ENCODE results near the gene GJB4.
A peak's percentile ranks its signal among the peaks of the same experiment; 100 is the strongest.
"Not testable (repeated sequence)": the region's sequence is repeated elsewhere in the genome, so short reads cannot be mapped to it uniquely, and the experiment has no call there.

GJB4 gene

DNA sequence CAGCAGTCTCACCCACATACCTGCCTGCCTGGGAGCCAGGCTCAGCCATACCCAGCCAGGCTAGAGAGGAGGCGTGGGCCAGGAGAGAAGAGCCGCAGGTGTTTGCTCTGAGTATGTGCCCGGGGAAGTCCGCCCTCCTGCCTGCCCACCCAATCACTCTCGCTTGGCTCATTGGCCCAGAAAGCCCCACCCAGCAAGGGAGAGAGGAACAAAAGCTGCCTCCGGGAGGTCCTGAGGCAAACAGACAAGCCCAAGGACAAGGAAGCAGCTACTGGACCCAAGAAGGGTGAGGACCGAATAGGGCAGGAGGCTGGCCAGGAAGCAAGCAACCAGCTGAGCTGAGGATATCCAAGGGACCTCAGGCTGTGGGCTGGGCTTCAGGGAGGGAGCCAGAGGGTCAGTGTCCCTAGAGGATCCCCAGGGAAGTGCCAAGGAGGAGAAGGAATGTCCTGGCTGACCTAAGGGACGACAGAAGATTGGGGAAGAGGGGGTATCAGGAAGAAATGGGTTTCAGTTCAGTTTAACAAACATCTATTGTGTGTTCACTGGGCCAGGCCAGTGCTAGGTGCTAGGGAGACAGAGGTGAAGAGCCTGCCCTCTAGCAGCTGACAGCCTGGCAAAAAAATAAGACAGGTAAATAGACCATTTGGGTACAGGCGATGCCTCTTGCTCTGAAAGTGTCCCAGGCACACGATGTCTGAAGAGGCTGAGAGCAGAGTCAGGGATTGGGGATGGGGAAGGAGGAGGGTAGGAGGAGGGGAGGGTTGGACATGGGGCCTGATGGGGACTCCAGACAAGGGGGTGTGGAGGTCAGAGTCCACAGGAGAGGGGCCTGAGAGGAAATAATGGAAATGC, at the start of gene GJB4:
Gene GJB4 (plus strand): TSS at position 238 of the 855 bp plus-strand sequence. CDS start 1,515 bp downstream, outside the sequence.
- DNase-seq = no peak

- no peak for DNase-seq
Measured at GRCh38 chr1:34710812-34711211, 48.7 kb upstream of the GJB4 start.

GRCh38 chr1:34711485-34711884, 48.1 kb upstream of the GJB4 start:
- DNase-seq = no peak

- DNase-seq = no peak
Measured at GRCh38 chr1:34712007-34712688, 47.4 kb upstream of the GJB4 start.

- DNase-seq = no peak
Measured at GRCh38 chr1:34713443-34713842, 46.1 kb upstream of the GJB4 start.

DNA sequence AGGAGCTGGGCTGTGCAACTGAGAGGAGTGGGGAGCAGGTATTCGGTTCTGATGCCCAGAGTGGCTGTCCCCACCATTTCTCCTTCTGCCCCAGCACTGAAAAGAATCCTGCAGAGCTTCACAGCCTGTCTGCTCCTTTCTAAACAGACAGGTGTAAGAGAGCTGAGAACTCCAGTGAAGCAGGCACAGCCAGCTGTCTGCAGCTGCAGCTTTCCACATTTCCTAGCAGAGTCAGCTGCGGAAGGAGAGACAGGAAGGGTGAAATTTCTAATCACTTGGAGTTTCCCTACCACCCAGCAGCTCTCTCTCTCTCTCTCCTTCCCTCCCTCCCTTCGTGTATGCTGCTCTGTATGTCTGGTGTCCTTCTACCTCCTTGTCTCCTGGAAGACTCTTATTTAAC, 45.2 kb upstream of the GJB4 start:
- no peak for DNase-seq

DNA sequence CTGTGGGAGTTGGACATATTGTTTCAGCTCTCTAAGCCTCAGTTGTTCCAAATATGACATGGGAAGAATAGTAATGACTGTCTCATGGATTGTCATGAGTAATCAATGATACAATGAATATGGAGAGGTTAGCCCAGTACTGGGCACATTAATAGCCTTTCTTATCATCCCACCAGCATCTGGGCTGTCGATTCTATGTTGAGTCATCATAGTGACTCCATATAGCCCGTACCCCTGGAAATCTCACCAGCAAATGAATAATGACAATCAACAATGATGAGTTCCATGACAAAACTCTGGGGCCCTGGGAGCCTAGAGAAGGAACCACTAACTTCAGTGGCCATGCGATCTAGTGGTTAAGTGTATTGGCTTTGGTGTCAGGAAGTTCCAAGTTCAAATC, 44.4 kb upstream of the GJB4 start:
- no peak for DNase-seq

DNA sequence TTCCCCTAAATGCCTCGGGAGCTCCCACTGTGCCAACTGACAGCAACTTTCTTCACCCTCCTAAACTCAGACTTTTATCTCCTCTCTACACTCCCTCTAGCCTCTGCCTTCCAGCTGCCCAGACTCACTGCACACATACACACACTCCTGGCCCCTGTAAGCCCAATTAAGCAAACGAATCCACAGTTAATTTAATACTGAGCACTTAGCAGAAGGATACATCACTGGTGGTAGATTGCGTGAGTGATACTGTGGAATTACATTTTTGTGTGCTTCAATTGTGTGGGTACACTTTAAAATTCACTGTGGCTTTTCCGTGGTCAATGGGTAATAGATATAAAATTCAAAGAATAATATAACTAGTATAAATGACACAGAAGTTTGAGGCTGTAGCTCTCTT, 38.3 kb upstream of the GJB4 start:
- no peak for DNase-seq

- no peak for DNase-seq
Measured at GRCh38 chr1:34721646-34722355, 37.7 kb upstream of the GJB4 start.

DNA sequence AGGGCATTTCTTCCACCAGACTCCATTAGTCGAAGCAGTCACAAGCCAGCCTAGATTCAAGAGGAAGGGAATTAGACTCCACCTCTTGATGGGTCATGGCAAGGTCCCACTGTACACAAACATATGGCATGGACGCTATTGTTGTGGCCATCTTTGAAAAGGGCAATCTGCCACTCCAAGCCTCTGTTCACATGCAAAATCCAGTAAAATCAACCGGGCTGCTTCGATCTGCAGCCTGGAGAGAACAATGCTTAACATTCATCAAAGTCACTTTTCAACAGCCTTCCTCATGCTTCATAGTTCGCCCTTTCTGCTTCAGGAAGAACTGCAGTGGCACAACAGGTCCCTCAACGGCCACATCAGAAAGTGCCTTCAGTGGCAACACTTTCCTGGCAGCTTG, 32.7 kb upstream of the GJB4 start:
- DNase-seq = no peak

- no peak for DNase-seq
Measured at GRCh38 chr1:34730485-34730884, 29.1 kb upstream of the GJB4 start.

- DNase-seq = not testable (repeated sequence)
Measured at GRCh38 chr1:34732831-34733230, 26.7 kb upstream of the GJB4 start.

DNA sequence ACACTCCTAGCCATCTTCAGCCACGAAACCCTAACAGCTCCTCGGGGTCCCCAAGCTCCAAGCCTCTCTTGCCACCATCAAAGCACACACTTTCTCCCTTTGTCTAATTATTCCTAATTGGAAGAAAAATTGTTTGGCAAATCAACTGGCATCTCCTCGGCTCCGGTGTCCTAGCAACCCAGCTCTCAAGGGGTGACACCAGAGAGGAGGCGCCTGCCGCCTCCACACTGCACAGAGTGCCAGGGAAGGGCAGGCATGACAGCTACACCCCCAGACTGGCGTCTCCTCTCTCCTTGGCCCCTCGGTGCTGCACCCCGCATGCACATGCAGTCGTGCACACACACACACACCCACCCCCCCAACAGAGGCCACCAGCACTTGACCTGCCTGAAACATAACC, 22.8 kb upstream of the GJB4 start:
- no peak for DNase-seq

DNA sequence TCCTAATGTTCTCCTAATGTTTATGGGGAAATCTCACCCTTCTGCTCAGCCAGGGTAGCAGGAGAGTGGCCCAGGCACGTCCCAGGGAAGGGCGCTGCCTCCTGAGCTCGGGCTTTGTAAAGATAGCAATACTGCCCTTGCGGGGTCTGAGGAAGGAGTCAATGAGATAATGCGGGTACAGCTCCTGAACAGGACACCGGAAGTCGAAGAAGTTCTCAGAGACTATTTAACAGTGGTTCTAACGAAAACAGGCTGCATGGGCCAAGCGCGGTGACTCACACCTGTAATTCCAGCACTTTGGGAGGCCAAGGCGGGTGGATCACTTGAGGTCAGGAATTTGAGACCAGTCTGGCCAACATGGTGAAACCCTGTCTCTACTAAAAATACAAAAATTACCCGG, 22.3 kb upstream of the GJB4 start:
- not testable (repeated sequence) for DNase-seq

DNA sequence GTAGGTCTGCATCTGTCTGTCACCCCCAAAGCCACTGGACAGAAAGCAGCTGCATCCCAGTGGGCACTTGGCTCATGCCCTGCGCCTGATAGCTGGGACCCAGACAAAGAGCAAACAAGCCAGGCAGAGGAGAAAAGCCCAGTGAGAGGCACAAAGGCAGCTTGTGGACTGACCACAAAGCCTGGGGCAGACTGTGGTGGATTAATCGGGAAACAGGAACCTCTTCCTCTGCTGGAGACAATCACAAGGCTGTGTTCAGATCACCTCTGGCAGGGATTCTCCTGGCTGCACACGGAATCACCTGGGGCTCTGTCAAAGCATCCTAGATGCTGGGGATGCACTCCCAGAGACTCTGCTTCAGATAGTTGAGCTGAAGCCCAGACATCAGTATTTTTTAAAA, 19.9 kb upstream of the GJB4 start:
- no peak for DNase-seq

DNA sequence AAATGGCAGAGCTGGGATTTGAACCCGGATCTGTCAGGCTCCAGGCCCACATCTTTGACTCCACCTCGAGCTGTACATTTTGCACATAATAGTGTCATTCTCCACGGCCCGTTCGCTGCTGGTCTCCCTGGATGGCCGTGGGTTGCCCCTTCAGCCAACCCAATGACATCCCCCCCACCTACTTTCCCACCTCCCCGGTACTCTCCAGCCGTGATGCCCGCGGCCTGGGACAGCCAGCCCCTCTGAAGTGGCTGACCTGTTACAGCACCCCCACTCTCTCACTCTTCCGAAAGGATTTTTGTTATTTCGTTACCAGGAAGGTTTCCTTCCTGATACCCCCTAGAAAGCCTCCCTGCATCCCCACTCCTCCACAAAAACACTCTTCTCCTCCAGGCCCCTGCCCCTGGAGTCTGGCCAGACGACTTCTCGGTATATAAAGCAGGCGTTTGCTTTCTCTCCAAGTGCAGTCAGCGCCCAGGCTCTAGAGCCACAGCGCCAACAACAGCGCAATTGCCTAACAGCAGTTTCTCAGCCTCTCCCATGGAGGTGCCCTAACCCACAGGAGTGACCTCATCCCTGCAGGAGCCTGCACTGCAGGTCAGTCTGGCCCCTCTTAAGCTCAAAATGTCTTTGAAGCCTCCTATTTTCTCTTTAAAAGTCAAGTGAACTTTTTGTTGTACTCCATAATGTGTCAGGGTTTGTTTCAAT, 19.2 kb upstream of the GJB4 start:
- DNase-seq = no peak

DNA sequence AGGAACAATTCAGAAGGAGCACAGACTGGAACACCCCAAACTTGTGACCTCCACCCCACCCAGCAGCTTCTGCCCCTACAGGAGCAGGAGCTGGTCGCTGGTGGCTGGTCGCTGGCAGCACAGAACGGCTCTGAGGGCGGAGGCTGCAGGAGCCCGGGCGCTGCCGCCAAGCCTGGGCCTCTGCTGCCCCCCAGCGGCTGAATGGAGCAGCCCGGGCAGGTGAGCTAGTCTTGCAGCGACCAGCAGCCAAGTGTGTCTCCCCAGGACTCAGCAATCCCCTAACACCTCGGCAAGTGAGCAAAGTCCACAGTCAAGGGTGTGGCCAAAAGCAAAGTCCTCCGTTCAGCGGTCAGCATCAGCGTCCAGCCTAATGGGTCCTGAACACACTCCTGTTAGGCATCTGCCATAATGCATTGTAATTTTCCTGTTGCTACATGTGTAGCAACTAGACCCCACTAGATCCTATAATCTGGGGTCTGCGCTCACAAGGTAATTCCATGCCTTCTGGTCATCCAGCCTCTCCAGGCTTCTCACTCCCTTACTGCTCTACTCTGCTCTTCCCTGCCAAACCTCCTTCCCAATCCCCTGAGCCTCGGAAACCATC, 16.8 kb upstream of the GJB4 start:
- DNase-seq = peak; percentile 65

DNA sequence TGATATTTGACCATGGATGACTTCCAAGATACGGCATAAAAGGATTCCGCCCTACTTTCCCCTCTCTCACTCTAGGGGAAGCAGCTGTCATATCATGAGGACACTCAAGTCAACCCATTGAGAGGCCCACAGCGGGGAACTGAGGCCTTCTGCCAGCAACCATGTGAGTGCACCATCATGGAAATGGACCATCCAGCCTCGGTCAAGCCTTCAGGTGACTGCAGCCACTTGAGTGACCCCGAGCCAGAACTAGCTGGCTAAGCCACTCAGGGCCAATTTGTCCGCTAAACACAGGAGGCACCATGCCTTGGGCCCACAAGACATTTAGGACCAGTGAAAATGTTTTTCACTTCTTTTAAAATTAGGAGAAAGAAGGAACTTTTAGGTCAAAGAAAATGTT, 15.8 kb upstream of the GJB4 start:
- DNase-seq = no peak

DNA sequence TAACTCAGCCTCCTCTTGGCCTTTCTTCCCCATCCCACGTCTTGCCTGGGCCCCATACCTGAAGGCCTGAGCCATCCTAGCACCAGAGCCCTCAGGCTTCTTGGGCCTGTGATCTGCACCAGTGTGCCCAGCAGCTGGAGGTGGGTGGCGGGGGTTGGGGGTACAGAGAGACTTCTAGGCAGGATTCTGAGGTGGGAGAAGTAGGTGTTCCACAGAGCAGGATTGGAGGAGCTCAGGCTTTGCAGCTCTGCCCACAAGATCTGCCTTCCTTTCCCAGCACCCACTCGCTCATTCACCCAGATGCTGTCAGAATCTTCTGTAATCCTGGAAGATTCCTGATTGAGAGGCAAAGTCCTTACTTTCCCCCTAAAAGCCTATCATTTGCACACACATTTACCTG, 14.7 kb upstream of the GJB4 start:
- no peak for DNase-seq

GRCh38 chr1:34745666-34746065, 13.9 kb upstream of the GJB4 start:
- DNase-seq = no peak

GRCh38 chr1:34746101-34746500, 13.4 kb upstream of the GJB4 start:
- no peak for DNase-seq

DNA sequence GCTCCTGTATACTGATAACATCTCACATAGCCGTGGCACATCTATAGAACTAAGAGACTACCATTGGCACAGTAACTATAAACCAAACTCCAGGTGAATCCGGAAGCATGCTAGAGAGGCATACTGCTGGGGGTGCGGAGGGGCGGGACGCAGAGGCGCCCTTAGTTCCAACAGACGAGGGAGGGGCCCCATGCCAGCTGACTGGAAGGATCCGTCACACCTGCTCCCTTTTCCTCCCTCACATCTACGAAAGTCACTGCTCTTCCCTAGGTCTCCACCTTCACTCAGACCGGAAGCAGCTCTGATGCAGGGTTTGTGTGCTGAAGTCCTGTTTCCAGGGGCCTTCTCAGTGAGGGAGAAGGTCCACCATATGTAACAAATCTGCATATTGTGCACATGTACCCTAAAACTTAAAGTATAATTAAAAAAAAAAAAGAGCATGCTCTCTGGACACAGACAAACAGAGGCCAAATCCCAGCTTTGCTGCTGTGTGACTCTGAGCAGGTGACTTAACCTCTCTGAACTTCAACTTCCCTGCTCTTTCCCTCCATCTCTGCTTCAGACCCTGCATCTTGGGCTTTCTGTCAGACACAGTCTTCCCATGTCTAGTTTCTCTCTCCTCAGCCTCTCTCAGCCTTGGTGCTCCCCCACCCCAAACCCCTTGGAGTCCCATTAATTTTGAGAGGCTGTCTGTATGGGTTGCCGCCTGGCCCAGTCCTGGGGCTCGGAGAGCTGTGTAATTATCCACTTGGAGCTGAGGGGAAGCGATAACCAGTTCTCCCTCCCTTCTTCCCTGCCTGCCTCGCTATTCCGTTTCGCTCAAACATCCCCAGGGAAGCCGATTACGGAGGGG, 12.5 kb upstream of the GJB4 start:
- no peak for DNase-seq
